Activated naive CD4-positive, alpha-beta T cell treated with anti-CD3 and anti-CD28 coated beads, Interleukin-2, amount 50 U/mL, for 16 hours (primary cell): Measurements from ENCODE around the gene MAMLD1.

Experiments used
- DNase-seq: peaks from one replicate; pipeline ENCODE4 v3.0.0-alpha.2; 2020

Gene MAMLD1

GRCh38 chrX:150542846-150543229 is 179.7 kb downstream of the MAMLD1 start:
- DNase-seq: no peak

- no peak for DNase-seq
Measured at GRCh38 chrX:150543230-150544155, 180.4 kb downstream of the MAMLD1 start.

DNA sequence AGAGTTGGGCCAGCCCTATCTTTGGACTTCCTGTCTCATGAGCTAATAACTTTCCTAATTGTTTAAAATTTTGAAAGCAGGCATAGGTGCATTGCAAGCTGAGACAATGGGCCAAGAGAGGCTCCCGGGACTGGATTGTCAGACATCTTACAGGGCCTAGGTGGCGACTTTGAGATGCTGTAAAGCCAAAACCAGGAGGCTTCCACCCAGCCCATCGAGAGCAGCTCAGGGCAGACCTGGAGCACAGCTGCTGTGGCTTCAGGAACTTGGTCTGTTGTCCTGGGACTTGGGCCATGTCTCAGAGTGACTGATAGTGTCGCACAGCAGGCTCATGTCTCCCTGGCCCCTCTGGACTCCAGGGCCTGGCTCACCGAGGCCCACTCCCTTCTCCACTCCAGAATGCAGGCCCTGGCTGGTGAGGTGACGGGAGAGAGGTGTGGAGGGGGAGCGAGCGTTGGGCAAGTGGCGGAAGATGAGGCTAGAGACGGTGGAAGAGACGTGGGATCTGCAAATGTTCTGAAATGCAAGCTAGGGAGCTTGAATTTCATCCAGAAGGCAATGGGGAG is 181.2 kb downstream of the MAMLD1 start:
- DNase-seq: no peak

- no peak for DNase-seq
Measured at GRCh38 chrX:150544835-150545770, 182.0 kb downstream of the MAMLD1 start.

DNA sequence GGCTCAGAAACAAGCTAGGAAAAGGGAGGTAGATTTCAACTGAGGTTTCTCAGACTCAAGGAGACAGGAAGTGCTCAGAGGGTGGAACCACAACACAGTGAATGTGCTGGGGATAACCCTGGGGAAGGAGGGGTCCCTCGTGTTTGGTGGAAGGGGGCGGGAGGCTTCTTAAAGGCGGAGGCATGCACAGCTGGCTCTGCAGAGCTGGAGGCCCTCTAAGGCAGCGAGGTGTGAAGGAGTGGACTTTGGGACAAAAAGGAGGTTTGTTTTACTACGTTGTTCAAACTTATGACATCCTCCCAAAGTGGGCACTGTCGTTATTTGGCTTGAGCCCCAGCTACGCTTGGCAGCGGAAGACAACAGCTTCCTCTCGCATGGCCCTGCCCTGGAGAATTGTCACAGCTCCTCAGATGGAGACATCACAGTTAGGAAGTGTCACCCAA is 183.6 kb downstream of the MAMLD1 start:
- peak; percentile 18 for DNase-seq

- DNase-seq: peak; percentile 14
Measured at GRCh38 chrX:150547375-150548115, 184.4 kb downstream of the MAMLD1 start.

- no peak for DNase-seq
Measured at GRCh38 chrX:150548251-150548650, 185.1 kb downstream of the MAMLD1 start.

DNA sequence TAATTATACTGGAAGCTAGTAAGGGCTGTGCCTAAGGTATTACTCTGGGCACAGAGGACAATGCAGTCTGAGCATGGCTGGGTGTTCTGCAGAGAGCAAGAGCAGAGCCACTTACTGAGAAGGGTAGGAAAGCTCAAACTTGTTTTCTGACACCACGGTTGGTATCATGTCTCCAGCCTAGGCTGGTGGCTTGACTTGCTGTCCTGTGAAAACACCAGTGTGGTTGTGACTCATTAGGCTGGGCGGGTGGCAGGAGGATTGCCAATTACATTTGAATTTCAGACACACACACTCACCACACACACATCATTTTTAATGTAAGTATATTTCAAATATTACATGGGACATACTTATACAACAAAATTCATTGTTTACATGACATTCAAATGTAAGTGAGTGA is 185.6 kb downstream of the MAMLD1 start:
- DNase-seq: no peak

- DNase-seq: no peak
Measured at GRCh38 chrX:150551963-150552362, 188.8 kb downstream of the MAMLD1 start.

GRCh38 chrX:150558424-150558823 is 195.3 kb downstream of the MAMLD1 start:
- DNase-seq: no peak
